T-helper 1 cell treated with Interleukin-12 subunit alpha and Interleukin-12 subunit beta and Interleukin-4 antibody, amounts not matched to agents 30 ng/mL and 1 ng/mL, for 36 hours (primary cell): ENCODE results near the gene NPHS1. TPM values are rescaled to one million over a fixed set of nuclear protein-coding genes. Genes with fewer than 3 reads are reported as not detected.
"Not testable (repeated sequence)": the region's sequence is repeated elsewhere in the genome, so short reads cannot be mapped to it uniquely, and the experiment has no call there.

Source experiments
- intact Hi-C: fragments of 100-400 bp; cut with micrococcal nuclease; formaldehyde crosslinking; loops from one replicate; pipeline ENCODE4 v1.15.1; 2024
- total RNA-seq: library from RNA; stranded (reverse); gene quantifications from 2 replicates; pipeline ENCODE4 v1.2.3, GENCODE V29; 2022

NPHS1 gene
- total RNA-seq, 1 donor from 2014 or later: not detected

- intact Hi-C loops: no loop called here
Observed at GRCh38 chr19:35851213-35852028, 883 bp downstream of the NPHS1 start.

GRCh38 chr19:35848919-35849505 is 3.3 kb downstream of the NPHS1 start:
- intact Hi-C loops: no loop called here

GRCh38 chr19:35848486-35848885 is 3.8 kb downstream of the NPHS1 start:
- intact Hi-C loops: no loop called here

GRCh38 chr19:35847911-35848310 is 4.4 kb downstream of the NPHS1 start:
- intact Hi-C loops: no loop called here

GRCh38 chr19:35846038-35846668 is 6.2 kb downstream of the NPHS1 start:
- intact Hi-C loops: no loop called here

- intact Hi-C loops: no loop called here
Observed at GRCh38 chr19:35845215-35846037, 6.9 kb downstream of the NPHS1 start.

GRCh38 chr19:35844482-35845214 is 7.7 kb downstream of the NPHS1 start:
- intact Hi-C loops: no loop called here

GRCh38 chr19:35843676-35844481 is 8.4 kb downstream of the NPHS1 start:
- intact Hi-C loops: no loop called here

- intact Hi-C loops: no loop called here
Observed at GRCh38 chr19:35842666-35843272, 9.5 kb downstream of the NPHS1 start.

GRCh38 chr19:35841961-35842595 is 10.2 kb downstream of the NPHS1 start:
- intact Hi-C loops: no loop called here

GRCh38 chr19:35836096-35836495 is 16.2 kb downstream of the NPHS1 start:
- intact Hi-C loops: not testable (repeated sequence)

- intact Hi-C loops: no loop called here
Observed at GRCh38 chr19:35833972-35834371, 18.3 kb downstream of the NPHS1 start.

GRCh38 chr19:35832054-35832453 is 20.2 kb downstream of the NPHS1 start:
- intact Hi-C loops: no loop called here

- intact Hi-C loops: no loop called here
Observed at GRCh38 chr19:35830986-35831385, 21.3 kb downstream of the NPHS1 start.

- intact Hi-C loops: loop anchor here (1.0 to 2.0 kb wide), 2 partner anchors 52 to 103 kb away; no protein-coding TSS in a partner anchor
Observed at GRCh38 chr19:35828692-35829301, 23.5 kb downstream of the NPHS1 start.

GRCh38 chr19:35824150-35824549 is 28.2 kb downstream of the NPHS1 start:
- intact Hi-C loops: no loop called here

GRCh38 chr19:35822579-35822978 is 29.7 kb downstream of the NPHS1 start:
- intact Hi-C loops: no loop called here

GRCh38 chr19:35818445-35818844 is 33.9 kb downstream of the NPHS1 start:
- intact Hi-C loops: no loop called here

- intact Hi-C loops: no loop called here
Observed at GRCh38 chr19:35816846-35817245, 35.5 kb downstream of the NPHS1 start.
